Measurements from ENCODE around the gene SLC27A1. TPM values are rescaled to one million over a fixed set of nuclear protein-coding genes. Genes with fewer than 3 reads are reported as not detected.

SLC27A1 gene
- total and polyA plus RNA-seq, 5 donors: 28.2 to 63.6 (median 38.7) TPM

GRCh38 chr19:17441241-17442021, 28.9 kb upstream of the SLC27A1 start:
- Histone ChIP-seq H3K27ac (ENCODE audit: low read length) (no peak overlapping the region), H3K9me3 (ENCODE audit: control insufficient read depth, low read length) (no peaks in the 10 kb centered on the region), H3K27me3 (ENCODE audit: control insufficient read depth, insufficient read depth) (no peaks in the 10 kb centered on the region), H3K4me1 (ENCODE audit: control insufficient read depth, insufficient read depth, low read length) (no peaks in the 10 kb centered on the region), H3K4me3 (ENCODE audit: low read length) (no peak overlapping the region)
- DNase-seq (no peak), ATAC-seq (peak in 1 of 2 donors; percentile 48)
- WGBS: 48% methylated on average over 8 of the region's 8 CpGs
- intact Hi-C loops (cut with DNase I): no loop called here

- no peak for DNase-seq
- Histone ChIP-seq H3K4me1 (ENCODE audit: control insufficient read depth, insufficient read depth, low read length) (no peaks in the 10 kb centered on the region), H3K27me3 (ENCODE audit: control insufficient read depth, insufficient read depth) (no peaks in the 10 kb centered on the region), H3K9me3 (ENCODE audit: control insufficient read depth, low read length) (no peaks in the 10 kb centered on the region), H3K27ac (ENCODE audit: low read length) (no peak overlapping the region), H3K4me3 (ENCODE audit: low read length) (no peak overlapping the region)
- intact Hi-C loops (cut with DNase I): no loop called here
- WGBS: 96% methylated on average over 1 of the region's 1 CpG
- no peak for ATAC-seq
Observed at GRCh38 chr19:17445526-17446165, 24.7 kb upstream of the SLC27A1 start.

- ATAC-seq (peak in 1 of 2 donors; percentile 13), DNase-seq (peak in 1 of 3 donors; percentile 30)
- Histone ChIP-seq H3K9me3 (ENCODE audit: control insufficient read depth, low read length) (no peaks in the 10 kb centered on the region), H3K4me1 (ENCODE audit: control insufficient read depth, insufficient read depth, low read length) (no peaks in the 10 kb centered on the region), H3K27ac (ENCODE audit: low read length) (no peak overlapping the region), H3K4me3 (ENCODE audit: low read length) (peak overlapping the region; percentile 78), H3K27me3 (ENCODE audit: control insufficient read depth, insufficient read depth) (no peaks in the 10 kb centered on the region)
- intact Hi-C loops (cut with DNase I): no loop called here
- WGBS: 34% methylated on average over 5 of the region's 5 CpGs
Observed at GRCh38 chr19:17447704-17448130, 22.6 kb upstream of the SLC27A1 start.

GRCh38 chr19:17448131-17448967, 22.0 kb upstream of the SLC27A1 start, which contains the start of gene TMEM221:
TSS of gene TMEM221 (minus strand) at chr19:17448668. CDS start at chr19:17448462, 206 bp downstream.
- DNase-seq (peak; percentile 66 to 85 (median 83)), ATAC-seq (peak; percentile 77 to 84)
- Histone ChIP-seq H3K27ac (ENCODE audit: low read length) (no peak within 1 kb of the TSS), H3K27me3 (ENCODE audit: control insufficient read depth, insufficient read depth) (no peaks in the 10 kb centered on the region), H3K9me3 (ENCODE audit: control insufficient read depth, low read length) (no peaks in the 10 kb centered on the region), H3K4me1 (ENCODE audit: control insufficient read depth, insufficient read depth, low read length) (no peaks in the 10 kb centered on the region), H3K4me3 (ENCODE audit: low read length) (peak within 1 kb of the TSS; percentile 78)
- 1% methylated on average over 81 of the region's 81 CpGs for WGBS
- intact Hi-C loops (cut with DNase I): no loop called here

- Histone ChIP-seq H3K4me3 (ENCODE audit: low read length) (no peak overlapping the region), H3K9me3 (ENCODE audit: control insufficient read depth, low read length) (no peaks in the 10 kb centered on the region), H3K4me1 (ENCODE audit: control insufficient read depth, insufficient read depth, low read length) (no peaks in the 10 kb centered on the region), H3K27me3 (ENCODE audit: control insufficient read depth, insufficient read depth) (no peaks in the 10 kb centered on the region), H3K27ac (ENCODE audit: low read length) (no peak overlapping the region)
- WGBS: 61% methylated on average over 8 of the region's 8 CpGs
- DNase-seq (no peak), ATAC-seq (no peak)
- intact Hi-C loops (cut with DNase I): loop anchor here in 3 of 4 donors (5.0 to 10.0 kb wide), 3 partner anchors 56 to 157 kb away; partner anchors contain the start of gene CCDC194 (in 1 of the 3)
Observed at GRCh38 chr19:17450264-17451075, 19.9 kb upstream of the SLC27A1 start.

- 89% methylated on average over 4 of the region's 4 CpGs for WGBS
- DNase-seq (no peak), ATAC-seq (no peak)
- Histone ChIP-seq H3K27ac (ENCODE audit: low read length) (no peak overlapping the region), H3K4me3 (ENCODE audit: low read length) (no peak overlapping the region), H3K4me1 (ENCODE audit: control insufficient read depth, insufficient read depth, low read length) (no peaks in the 10 kb centered on the region), H3K9me3 (ENCODE audit: control insufficient read depth, low read length) (no peaks in the 10 kb centered on the region), H3K27me3 (ENCODE audit: control insufficient read depth, insufficient read depth) (no peaks in the 10 kb centered on the region)
- intact Hi-C loops (cut with DNase I): loop anchor here in 3 of 4 donors (5.0 to 10.0 kb wide), 3 partner anchors 57 to 155 kb away; partner anchors contain the start of gene CCDC194 (in 1 of the 3)
Observed at GRCh38 chr19:17451820-17452219, 18.5 kb upstream of the SLC27A1 start.

- WGBS: 6% methylated on average over 13 of the region's 13 CpGs
- no peaks in the 10 kb centered on the region for H3K27me3 ChIP-seq (ENCODE audit: control insufficient read depth, insufficient read depth)
- H3K4me1 ChIP-seq (ENCODE audit: control insufficient read depth, insufficient read depth, low read length): no peaks in the 10 kb centered on the region
- peak in 1 of 2 donors; percentile 26 for ATAC-seq
- intact Hi-C loops (cut with DNase I): loop anchor here in 3 of 4 donors (5.0 to 10.0 kb wide), 3 partner anchors 60 to 153 kb away; partner anchors contain the start of gene CCDC194 (in 1 of the 3)
- peak in 1 of 3 donors; percentile 28 for DNase-seq
- no peaks in the 10 kb centered on the region for H3K9me3 ChIP-seq (ENCODE audit: control insufficient read depth, low read length)
- H3K27ac ChIP-seq (ENCODE audit: low read length): no peak overlapping the region
- no peak overlapping the region for H3K4me3 ChIP-seq (ENCODE audit: low read length)
Observed at GRCh38 chr19:17454576-17455071, 15.7 kb upstream of the SLC27A1 start.

- no peak overlapping the region for H3K27ac ChIP-seq (ENCODE audit: low read length)
- DNase-seq (peak in 2 of 3 donors; percentile 56 to 64), ATAC-seq (peak; percentile 23 to 29)
- H3K27me3 ChIP-seq (ENCODE audit: control insufficient read depth, insufficient read depth): no peaks in the 10 kb centered on the region
- intact Hi-C loops (cut with DNase I): loop anchor here in 2 of 4 donors (10.0 kb wide), 2 partner anchors 61 to 119 kb away; partner anchors contain the start of gene CCDC194 (in 1 of the 2)
- no peak overlapping the region for H3K4me3 ChIP-seq (ENCODE audit: low read length)
- no peaks in the 10 kb centered on the region for H3K4me1 ChIP-seq (ENCODE audit: control insufficient read depth, insufficient read depth, low read length)
- no peaks in the 10 kb centered on the region for H3K9me3 ChIP-seq (ENCODE audit: control insufficient read depth, low read length)
- WGBS: 13% methylated on average over 58 of the region's 58 CpGs
Observed at GRCh38 chr19:17455308-17456123, 14.8 kb upstream of the SLC27A1 start.

- intact Hi-C loops (cut with DNase I): loop anchor here in 2 of 4 donors (10.0 kb wide), 2 partner anchors 61 to 119 kb away; partner anchors contain the start of gene CCDC194 (in 1 of the 2)
- no peaks in the 10 kb centered on the region for H3K27me3 ChIP-seq (ENCODE audit: control insufficient read depth, insufficient read depth)
- 70% methylated on average over 11 of the region's 11 CpGs for WGBS
- no peak overlapping the region for H3K27ac ChIP-seq (ENCODE audit: low read length)
- no peak overlapping the region for H3K4me3 ChIP-seq (ENCODE audit: low read length)
- no peak for ATAC-seq
- H3K4me1 ChIP-seq (ENCODE audit: control insufficient read depth, insufficient read depth, low read length): no peaks in the 10 kb centered on the region
- no peak for DNase-seq
- no peaks in the 10 kb centered on the region for H3K9me3 ChIP-seq (ENCODE audit: control insufficient read depth, low read length)
Observed at GRCh38 chr19:17456127-17456526, 14.2 kb upstream of the SLC27A1 start.
